Activated CD4-positive, alpha-beta T cell treated with anti-CD3 and anti-CD28 coated beads, Interleukin-2, Interleukin-6, amounts not matched to agents 100 ng/mL and 50 ng/mL, durations not matched to agents 16 hours and 8 hours (primary cell): ENCODE data around the gene ALKBH8.
"Not testable (repeated sequence)": the region's sequence is repeated elsewhere in the genome, so short reads cannot be mapped to it uniquely, and the experiment has no call there.

ENCODE experiments used
- DNase-seq: peaks from one replicate; pipeline ENCODE4 v3.0.0-alpha.2; 2020

ALKBH8 gene, protein sequence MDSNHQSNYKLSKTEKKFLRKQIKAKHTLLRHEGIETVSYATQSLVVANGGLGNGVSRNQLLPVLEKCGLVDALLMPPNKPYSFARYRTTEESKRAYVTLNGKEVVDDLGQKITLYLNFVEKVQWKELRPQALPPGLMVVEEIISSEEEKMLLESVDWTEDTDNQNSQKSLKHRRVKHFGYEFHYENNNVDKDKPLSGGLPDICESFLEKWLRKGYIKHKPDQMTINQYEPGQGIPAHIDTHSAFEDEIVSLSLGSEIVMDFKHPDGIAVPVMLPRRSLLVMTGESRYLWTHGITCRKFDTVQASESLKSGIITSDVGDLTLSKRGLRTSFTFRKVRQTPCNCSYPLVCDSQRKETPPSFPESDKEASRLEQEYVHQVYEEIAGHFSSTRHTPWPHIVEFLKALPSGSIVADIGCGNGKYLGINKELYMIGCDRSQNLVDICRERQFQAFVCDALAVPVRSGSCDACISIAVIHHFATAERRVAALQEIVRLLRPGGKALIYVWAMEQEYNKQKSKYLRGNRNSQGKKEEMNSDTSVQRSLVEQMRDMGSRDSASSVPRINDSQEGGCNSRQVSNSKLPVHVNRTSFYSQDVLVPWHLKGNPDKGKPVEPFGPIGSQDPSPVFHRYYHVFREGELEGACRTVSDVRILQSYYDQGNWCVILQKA

DNA sequence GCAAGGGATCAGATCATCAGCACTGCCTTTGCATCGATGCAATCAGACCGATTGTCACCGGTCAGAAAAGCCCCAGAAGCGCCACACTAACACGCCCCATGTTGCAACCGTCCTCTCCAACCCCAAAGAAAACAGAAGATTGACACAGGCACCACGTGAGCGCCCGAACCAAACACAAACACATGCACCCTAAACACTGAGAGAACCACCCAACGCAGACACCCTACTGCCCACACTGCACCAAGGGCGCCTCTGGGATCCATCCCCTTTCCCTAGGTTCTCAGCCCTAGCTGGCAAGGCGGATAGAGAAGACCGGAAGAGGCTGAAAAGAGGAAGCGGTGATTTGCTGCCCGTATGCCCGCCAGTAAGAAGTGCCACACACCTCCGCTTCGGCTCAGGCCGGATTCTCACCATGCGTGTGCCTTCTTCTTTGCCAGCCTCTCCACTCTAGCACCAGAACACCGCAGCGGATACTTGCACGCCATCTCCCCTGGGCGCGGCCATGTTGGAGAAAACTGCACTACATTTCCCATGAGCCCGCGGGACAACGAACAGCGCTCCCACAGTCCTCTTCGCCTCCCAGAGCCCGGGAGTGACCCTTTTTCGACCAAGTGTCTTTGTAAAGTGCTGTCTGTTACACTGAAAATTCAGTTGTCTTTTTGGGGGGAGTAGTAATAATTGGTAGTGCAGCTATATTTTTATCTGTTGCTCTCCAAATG, at the start of gene ALKBH8:
Gene ALKBH8, minus strand, starts transcription at position 517 of the 719 bp plus-strand sequence. CDS start 4,842 bp downstream, outside the sequence.
- DNase-seq: peak; percentile 86

GRCh38 chr11:107612445-107612844, 46.9 kb upstream of the ALKBH8 start:
- no peak for DNase-seq

DNA sequence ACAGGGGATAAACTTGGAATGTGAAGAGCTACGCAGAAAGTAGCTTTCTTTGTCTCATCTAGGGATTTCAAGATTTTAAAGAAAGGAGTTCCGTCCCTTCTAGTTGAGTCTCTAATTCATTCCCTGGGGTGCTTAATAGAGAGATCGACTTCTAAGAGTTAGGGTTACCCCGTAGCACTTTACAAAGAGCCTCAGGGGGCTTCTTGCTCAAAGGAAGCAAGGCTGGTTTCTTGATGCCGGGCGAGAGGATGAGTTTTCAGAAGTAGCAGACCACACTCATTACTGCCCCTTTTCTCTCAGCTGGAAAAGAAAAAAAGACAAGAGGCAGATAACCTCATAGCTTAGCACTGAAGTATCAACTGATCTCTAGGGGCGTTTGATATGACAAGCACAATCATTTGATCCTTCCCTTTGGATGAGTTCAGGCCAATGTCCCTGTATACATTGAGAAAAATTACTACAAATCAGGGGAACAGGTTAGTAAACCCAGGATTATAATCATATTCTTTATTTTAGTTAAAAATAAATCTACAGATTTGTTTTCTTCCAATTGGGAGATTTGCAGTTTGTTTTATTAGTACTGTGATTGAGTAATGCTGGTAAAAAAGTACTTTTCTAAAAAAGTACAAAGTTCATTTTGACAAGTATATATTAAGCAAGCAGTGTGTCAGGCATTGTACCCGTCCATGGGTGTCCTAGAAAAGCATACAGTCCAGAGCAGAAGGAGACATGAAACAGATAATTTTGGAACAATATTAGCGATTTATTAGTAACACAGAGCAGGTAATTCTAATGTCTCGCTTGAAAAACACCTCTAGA, 44.1 kb upstream of the ALKBH8 start:
- no peak for DNase-seq

DNA sequence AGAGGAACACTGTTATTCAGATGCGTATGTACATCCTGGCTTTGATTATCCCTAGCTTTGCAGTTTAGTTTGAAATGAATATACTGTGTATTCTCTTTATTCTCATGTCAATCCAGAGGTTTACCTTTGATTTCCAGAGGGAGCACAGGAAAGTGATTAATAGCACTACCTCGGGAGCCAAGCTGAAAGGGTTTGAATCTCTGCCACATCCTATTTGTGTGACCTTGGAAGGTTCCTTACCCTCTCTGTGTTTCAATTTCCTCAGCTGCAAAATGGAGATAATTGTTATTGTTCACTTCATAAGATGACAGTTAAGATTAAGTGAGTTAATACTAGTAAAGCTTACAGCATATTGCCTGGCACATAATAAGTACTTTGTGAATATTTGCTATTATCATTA, 43.3 kb upstream of the ALKBH8 start:
- no peak for DNase-seq

- DNase-seq: no peak
Observed at GRCh38 chr11:107606141-107606540, 40.6 kb upstream of the ALKBH8 start.

DNA sequence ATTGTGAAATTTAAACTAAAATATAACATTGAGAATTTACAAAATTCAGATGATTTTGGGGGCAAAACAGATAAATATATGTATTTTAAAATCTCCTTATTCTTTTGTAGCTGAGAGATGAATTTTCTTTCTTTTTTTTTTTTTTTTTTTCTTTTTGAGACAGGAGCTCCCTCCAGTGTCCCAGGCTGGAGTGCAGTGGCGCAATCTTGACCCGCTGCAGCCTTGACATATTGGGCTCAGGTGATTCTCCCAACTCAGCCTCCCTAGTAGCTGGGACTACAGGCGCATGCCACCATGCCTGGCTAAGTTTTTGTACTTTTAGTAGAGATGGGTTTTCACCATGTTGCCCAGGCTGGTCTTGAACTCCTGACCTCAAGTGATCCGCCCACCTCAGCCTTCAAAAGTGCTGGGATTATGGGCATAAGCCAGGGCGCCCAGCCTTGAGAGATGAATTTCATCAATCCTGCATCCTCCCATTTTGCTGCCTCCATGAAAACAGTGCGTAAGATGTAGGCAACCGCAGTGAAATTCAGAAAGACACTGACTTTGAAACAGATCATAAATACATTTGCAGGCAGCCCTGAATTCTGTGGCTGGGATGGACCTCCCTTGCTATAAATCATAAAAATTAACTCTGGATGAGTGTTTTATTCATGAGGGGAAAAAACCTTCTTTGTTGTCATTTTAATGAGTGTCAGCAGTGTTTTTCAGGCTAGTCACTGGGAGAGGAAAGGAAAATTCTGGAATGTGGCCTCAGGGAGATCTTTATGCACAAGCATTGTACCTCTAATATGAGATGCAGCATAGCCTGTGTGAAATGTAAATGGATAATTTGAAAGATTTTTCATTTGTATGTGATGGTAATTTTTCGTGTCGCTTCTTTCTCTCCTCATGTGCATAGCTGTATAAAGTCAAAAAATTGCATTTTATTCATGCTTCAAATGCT, 39.8 kb upstream of the ALKBH8 start:
- no peak for DNase-seq

- DNase-seq: peak; percentile 26
Observed at GRCh38 chr11:107598225-107599139, 32.9 kb upstream of the ALKBH8 start.

DNA sequence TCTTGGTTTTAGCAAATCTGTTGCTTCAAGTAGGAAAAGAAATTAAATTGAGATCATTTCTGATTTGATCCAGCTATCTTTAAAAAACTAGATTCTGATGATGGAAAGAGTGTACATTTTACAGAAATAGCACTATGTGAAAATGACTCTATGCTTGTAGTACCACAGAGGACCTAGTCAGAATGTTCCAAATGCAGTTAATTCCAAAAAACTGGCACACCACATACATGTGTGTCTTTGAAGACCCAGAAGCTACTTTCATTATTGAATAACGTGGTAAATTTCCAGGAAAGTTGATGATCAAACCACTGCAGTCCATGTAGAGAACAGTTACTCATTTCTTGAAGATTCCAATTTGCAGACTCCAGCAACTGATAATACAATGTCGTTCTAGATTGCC, 29.2 kb upstream of the ALKBH8 start:
- no peak for DNase-seq

DNA sequence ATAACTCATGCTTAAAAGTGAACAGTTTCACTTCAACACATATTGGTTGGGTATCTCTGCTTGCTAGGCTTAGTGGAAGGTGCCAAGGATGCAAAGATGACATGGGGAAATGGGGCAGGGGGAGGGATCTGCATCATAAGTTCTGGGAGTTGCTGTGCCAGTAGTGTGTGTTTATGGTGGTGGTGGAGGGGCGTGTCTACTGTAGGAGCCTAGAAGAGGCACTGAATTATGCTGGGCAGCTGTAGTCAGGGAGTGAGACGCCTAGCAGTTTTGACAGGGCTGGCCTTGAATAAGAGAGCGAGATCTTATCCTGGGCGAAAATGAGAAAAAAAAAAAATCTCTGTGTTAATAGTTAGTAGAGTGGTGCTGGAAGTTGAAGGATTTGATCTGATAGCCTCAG, 28.4 kb upstream of the ALKBH8 start:
- no peak for DNase-seq

DNA sequence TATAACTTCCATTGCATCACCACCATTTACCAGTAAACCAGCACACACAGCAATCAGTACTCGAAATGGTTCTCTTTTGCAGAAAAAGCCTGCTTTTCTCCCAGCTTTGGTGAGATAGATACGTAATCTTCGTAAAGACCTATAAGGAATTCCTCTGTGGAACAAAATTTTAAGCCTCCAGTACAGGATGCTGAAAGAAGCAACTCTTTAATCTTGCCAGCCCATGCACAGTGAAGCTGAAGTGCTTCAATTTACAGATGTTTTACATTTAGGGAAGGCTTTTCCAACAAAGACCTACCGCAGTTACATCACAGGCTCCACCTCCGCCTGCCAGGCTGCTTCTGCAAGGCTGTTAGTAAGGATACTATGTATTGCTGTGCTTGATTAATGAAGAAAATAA, 27.3 kb upstream of the ALKBH8 start:
- DNase-seq: no peak

DNA sequence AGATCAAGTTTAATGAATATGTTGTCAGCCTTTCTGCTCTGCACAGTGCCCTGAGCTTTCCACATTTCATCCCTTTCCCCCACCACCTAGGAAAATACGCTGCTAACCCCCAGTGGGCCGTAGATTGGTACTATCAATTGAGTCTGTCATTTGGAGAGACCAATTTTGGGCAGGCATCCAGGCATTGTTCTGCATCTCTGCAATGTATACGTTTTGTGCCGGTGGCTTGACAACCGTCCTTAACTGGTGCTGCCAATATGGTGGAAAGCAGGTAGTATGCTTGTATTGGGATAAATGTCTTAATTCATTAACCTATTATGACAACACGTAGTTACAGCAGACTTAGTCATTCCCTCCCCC, 26.7 kb upstream of the ALKBH8 start:
- DNase-seq: no peak

DNA sequence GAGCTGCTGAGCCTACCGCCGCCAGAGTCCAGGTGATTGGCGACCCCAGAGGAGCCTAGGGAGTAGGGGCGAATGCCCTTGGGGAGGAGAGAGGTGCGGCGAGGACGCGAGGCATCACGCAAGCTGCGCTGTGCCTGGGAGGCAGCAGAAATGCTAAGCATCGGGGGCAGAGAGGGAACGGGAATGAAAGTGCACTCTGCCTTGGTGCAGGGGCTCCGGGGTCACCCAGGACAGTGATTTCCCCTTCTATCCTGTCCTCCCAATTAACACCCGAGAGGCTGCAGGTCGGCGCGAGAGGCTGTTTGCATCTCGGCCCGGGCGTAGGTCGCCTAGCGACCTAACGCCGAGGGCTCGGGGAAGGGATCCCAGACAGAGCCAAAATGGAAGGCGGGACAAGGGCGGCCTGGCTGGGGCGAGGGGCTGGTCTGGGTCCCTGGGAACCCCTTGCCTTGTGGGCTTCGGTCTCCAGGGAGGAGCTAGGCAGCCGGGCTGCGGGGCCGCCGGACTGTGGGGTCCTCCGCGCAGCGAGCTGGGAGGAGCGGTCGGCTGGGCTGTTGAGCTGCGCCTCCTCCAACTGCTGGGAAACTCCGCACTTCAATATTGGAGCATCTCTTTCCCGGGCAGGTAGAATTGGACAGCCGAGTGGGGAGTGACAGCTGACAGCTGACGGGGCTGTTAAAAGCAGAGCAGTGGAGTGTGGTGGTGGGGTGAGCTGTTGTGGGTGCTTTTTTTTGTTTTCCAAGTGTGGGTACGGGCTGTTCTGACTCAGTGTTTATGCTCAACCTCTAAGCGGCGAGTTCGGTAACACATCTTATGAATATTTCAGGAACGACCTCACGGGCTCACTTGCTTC, 26.1 kb upstream of the ALKBH8 start:
- peak; percentile 39 for DNase-seq

GRCh38 chr11:107590460-107591377, 25.2 kb upstream of the ALKBH8 start, which contains the start of gene ELMOD1:
Gene ELMOD1 (plus strand): TSS chr11:107591147. CDS start chr11:107618190, 27,043 bp downstream.
- DNase-seq: peak; percentile 43

DNA sequence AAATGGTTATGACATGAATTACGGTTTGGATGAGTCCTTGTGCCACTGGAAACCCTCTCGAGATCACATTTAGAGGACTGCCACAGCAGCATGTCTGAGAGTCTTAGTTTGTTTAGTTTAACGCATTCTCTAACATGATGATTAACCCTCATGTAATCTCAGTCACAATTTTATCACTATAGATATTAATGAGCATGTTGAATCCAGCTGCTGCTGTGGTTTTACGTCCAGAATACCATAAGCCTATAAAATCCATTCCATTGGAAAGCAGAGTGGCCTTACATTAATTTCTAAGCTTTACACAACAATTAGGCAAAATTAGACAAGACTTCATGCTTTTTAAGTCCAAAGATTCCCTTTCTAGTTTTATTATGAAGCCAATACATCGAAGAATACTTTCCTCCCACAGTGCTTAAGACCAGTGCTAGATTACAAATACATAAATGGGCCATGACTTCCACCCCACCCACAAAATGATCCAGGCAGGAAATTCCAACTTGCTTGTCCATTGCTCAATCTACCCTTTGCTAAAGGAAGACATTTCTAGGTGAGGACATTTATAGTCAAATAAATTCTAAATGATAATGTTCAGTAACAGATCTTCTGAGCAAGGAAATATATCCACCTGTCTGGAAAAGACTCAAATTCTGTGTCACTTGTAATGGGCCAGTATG, 21.9 kb upstream of the ALKBH8 start:
- DNase-seq: no peak

DNA sequence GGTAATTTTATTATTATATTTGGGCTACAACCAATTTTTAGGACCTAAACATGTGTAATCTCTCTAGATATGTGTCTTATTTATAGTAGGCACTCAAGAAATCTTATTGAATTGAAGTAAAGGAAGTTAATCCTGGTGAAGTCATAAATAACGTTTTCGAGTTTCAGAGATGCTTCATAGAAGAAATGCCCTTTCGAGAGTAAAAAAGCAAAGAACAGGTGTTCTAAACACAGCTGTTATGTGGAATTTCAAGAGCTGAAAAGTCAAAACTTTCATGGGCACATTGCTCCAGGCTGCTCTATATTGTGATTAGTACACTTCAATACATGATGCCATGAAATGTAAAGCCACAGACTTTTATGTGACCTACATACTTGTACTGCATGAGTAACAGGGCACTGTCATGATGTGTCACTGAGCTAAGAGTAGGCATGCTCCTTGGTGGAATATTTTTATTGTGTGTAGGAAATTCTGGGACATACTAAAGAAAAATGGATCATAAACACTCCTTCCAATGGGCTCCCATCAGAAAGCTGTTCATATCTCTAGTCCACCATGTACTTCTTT, 18.2 kb upstream of the ALKBH8 start:
- DNase-seq: no peak

- no peak for DNase-seq
Observed at GRCh38 chr11:107581147-107581546, 15.6 kb upstream of the ALKBH8 start.

GRCh38 chr11:107579169-107579568, 13.6 kb upstream of the ALKBH8 start:
- DNase-seq: not testable (repeated sequence)
